Panc1 (cell line): Measurements from ENCODE around the gene TLE1. TPM values are rescaled to one million over a fixed set of nuclear protein-coding genes. Genes with fewer than 3 reads are reported as not detected.

Source experiments
- ATAC-seq: fragments of 200-7000 bp; cut with Tn5 transposase; 2 replicates; pipeline ENCODE4 v1.9.1; 2020; ENCODE audit warnings: mild to moderate bottlenecking, moderate library complexity
- BruUV-seq: library from RNA; stranded (reverse); fragments of 400-500 nt; replicated peaks from 2 replicates; lab custom pipeline; 2021; lab: Mats Ljungman, UMichigan
- CTCF ChIA-PET: fragments of 300-600 bp; sonication (Branson Sonifier 250); formaldehyde crosslinking; loops from one replicate; lab custom pipeline; 2022; ENCODE audit warnings: antibody characterized with exemption; lab: Charles Lee
- POLR2A ChIA-PET: fragments of 300-600 bp; sonication (Branson Sonifier 250); formaldehyde crosslinking; loops from one replicate; lab custom pipeline; 2022; ENCODE audit warnings: antibody characterized with exemption; lab: Charles Lee
- DNase-seq: peaks from one replicate; pipeline ENCODE4 v3.0.0-alpha.2; 2010; ENCODE audit warnings: low read depth, low spot score
- H3K27ac ChIP-seq: 2 replicates; pipeline ENCODE4 v1.5.1; 2011; ENCODE audit warnings: mild to moderate bottlenecking, low read length, inconsistent platforms
- H3K27me3 ChIP-seq: fragments of 200-500 bp; sonication (Bioruptor generic); 2 replicates; pipeline ENCODE4 v1.6.0; 2014; ENCODE audit warnings: low read length, inconsistent platforms; ENCODE audit not compliant: control insufficient read depth, insufficient read depth
- H3K36me3 ChIP-seq: fragments of 200-500 bp; sonication (Bioruptor generic); 2 replicates; pipeline ENCODE4 v1.5.1; 2014; ENCODE audit warnings: inconsistent platforms, mild to moderate bottlenecking, low read length, moderate library complexity; ENCODE audit not compliant: control insufficient read depth, insufficient read depth
- H3K4me1 ChIP-seq: 2 replicates; pipeline ENCODE4 v1.5.1; 2011; ENCODE audit warnings: inconsistent platforms, mild to moderate bottlenecking, low read length, moderate library complexity; ENCODE audit not compliant: control insufficient read depth, insufficient read depth
- H3K4me3 ChIP-seq, 2 experiments: 2 replicates each; pipeline ENCODE4 v1.5.1; 2011 to 2012; ENCODE audit warnings: low read depth in 2 of 2, low read length in 2 of 2, mild to moderate bottlenecking in 2 of 2, inconsistent platforms in 1 of 2, moderate library complexity in 1 of 2
- H3K9me3 ChIP-seq: fragments of 200-500 bp; sonication (Bioruptor generic); 2 replicates; pipeline ENCODE4 v1.5.1; 2014; ENCODE audit warnings: low read depth, mild to moderate bottlenecking, inconsistent platforms, low read length, moderate library complexity; ENCODE audit not compliant: control insufficient read depth, insufficient read depth
- CTCF ChIP-seq: fragments of 450-650 bp; IDR thresholded peaks from 2 replicates; pipeline ENCODE4 v1.5.1; 2017; ENCODE audit warnings: mild to moderate bottlenecking
- POLR2AphosphoS5 ChIP-seq: IDR thresholded peaks from 2 replicates; pipeline ENCODE4 v1.6.1; 2012; ENCODE audit warnings: mild to moderate bottlenecking, low read depth, low read length, moderate library complexity
- SIN3A ChIP-seq: IDR thresholded peaks from 2 replicates; pipeline ENCODE4 v1.6.1; 2012; ENCODE audit warnings: low read depth, mild to moderate bottlenecking, low read length, moderate library complexity, borderline replicate concordance; ENCODE audit not compliant: insufficient read depth
- TCF7L2 ChIP-seq: IDR thresholded peaks from 2 replicates; pipeline ENCODE4 v1.6.1; 2011; ENCODE audit warnings: mild to moderate bottlenecking, low read depth, low read length, inconsistent platforms
- in situ Hi-C: cut with HindIII; loops from 2 replicates; pipeline ENCODE4 v1.10.0; 2016; ENCODE audit warnings: low sequenced_read_pairs, low pct_unique_long_range_greater_than_20kb
- intact Hi-C: fragments of 100-400 bp; cut with micrococcal nuclease; formaldehyde crosslinking; loops from one replicate; pipeline ENCODE4 v1.10.0; 2022; ENCODE audit not compliant: unreplicated experiment
- total RNA-seq: library from RNA; stranded (reverse); gene quantifications from one replicate; pipeline ENCODE4 v1.2.1, GENCODE V29; 2021; ENCODE audit not compliant: unreplicated experiment
- TF ChIP-seq, protein P1 (sequence below), 2 experiments: IDR thresholded peaks; 2 replicates each; pipeline ENCODE4 v1.6.1; 2011 to 2012; ENCODE audit warnings: low read depth in 2 of 2, control low read depth in 1 of 2, low read length in 1 of 2, mild to moderate bottlenecking in 1 of 2, moderate library complexity in 1 of 2; ENCODE audit not compliant: insufficient read depth in 1 of 2

Gene TLE1
- total RNA-seq, 1 experiment from 2014 or later = 12.9 TPM

DNA sequence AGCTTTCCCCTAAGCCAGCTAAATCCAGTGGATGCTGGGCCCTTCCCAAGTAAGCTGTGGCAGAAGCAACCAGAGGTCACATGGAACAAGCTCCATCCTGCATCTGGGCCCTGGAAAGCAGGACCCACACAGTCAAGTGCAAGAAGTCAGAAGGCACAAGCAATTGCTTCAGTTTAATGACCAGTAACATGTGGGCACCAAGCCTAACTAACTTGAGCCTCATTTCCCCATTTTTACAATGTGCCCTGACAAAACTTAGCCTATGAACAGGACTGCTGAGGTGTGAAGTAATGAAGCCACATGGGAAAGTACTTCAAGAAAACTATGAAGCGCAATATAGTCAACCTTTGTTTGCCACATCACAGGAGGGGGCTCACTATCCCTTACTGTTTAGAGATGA lies 90.5 kb downstream of the TLE1 start:
- Histone ChIP-seq H3K27me3 (no peaks in the 10 kb centered on the region), H3K36me3 (no peaks in the 10 kb centered on the region), H3K9me3 (no peaks in the 10 kb centered on the region), H3K4me3 (no peak overlapping the region), H3K4me1 (no peaks in the 10 kb centered on the region), H3K27ac (no peak overlapping the region)
- no TSS peak for BruUV-seq
- intact Hi-C loops (no loop called here), in situ Hi-C loops (no loop called here)
- no peak for TF ChIP-seq POLR2AphosphoS5
- no peak for TF ChIP-seq TCF7L2
- TF ChIP-seq CTCF = no peak
- TF ChIP-seq, protein P1, sequence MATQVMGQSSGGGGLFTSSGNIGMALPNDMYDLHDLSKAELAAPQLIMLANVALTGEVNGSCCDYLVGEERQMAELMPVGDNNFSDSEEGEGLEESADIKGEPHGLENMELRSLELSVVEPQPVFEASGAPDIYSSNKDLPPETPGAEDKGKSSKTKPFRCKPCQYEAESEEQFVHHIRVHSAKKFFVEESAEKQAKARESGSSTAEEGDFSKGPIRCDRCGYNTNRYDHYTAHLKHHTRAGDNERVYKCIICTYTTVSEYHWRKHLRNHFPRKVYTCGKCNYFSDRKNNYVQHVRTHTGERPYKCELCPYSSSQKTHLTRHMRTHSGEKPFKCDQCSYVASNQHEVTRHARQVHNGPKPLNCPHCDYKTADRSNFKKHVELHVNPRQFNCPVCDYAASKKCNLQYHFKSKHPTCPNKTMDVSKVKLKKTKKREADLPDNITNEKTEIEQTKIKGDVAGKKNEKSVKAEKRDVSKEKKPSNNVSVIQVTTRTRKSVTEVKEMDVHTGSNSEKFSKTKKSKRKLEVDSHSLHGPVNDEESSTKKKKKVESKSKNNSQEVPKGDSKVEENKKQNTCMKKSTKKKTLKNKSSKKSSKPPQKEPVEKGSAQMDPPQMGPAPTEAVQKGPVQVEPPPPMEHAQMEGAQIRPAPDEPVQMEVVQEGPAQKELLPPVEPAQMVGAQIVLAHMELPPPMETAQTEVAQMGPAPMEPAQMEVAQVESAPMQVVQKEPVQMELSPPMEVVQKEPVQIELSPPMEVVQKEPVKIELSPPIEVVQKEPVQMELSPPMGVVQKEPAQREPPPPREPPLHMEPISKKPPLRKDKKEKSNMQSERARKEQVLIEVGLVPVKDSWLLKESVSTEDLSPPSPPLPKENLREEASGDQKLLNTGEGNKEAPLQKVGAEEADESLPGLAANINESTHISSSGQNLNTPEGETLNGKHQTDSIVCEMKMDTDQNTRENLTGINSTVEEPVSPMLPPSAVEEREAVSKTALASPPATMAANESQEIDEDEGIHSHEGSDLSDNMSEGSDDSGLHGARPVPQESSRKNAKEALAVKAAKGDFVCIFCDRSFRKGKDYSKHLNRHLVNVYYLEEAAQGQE (IDR thresholded peaks at IDR 0.05; ENCODE audit: insufficient read depth in 1 of 2, low read depth in 2 of 2, low read length in 1 of 2) = no peak
- TF ChIP-seq SIN3A = no peak
- ChIA-PET POLR2A (no interaction called here), CTCF (no interaction called here)
- no peak for ATAC-seq
- no peak for DNase-seq

DNA sequence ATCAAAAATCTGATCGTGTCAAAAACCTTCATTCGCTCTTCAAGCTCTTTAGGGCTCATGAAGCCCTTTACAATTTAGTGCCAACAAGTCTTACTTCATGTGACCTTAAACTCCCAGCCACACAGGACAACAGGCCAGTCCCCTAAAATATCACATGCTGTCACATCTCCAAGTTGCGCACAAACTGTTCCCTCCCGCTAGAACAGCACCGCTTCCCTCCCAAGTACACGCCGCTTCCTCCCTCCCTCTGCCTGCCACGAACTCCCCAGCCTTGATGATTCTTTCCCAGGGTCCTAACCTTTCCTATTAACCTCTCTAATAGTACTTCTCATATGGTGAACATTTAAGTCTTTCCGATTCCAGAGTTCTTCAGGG lies 91.2 kb downstream of the TLE1 start:
- in situ Hi-C loops (no loop called here), intact Hi-C loops (no loop called here)
- Histone ChIP-seq H3K27me3 (no peaks in the 10 kb centered on the region), H3K9me3 (no peaks in the 10 kb centered on the region), H3K4me3 (no peak overlapping the region), H3K4me1 (no peaks in the 10 kb centered on the region), H3K27ac (no peak overlapping the region), H3K36me3 (no peaks in the 10 kb centered on the region)
- CTCF ChIA-PET = no interaction called here
- POLR2A ChIA-PET = no interaction called here
- TF ChIP-seq TCF7L2 (no peak), CTCF (no peak), POLR2AphosphoS5 (no peak)
- DNase-seq (no peak), ATAC-seq (no peak)
- no TSS peak for BruUV-seq
